ENCODE measurements around the gene PTPN13.

Gene PTPN13

DNA sequence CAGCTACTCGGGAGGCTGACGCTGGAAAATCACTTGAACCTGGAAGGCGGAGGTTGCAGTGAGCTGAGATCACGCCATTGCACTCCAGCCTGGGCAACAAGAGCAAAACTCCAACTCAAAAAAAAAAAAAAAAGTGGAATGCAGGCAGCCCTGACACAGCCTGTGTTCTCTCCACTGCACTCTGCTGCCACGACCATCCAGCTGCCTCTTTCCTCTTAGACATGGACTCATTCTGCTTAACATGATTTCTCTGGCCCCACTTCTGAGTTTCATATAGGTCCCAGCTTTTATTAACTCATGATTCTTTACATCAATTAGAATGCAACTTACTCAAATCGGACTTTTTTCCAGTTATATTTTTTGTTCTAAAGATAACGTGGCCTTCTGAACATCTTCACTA lies 225.4 kb downstream of the PTPN13 start:
- no peak for DNase-seq

DNA sequence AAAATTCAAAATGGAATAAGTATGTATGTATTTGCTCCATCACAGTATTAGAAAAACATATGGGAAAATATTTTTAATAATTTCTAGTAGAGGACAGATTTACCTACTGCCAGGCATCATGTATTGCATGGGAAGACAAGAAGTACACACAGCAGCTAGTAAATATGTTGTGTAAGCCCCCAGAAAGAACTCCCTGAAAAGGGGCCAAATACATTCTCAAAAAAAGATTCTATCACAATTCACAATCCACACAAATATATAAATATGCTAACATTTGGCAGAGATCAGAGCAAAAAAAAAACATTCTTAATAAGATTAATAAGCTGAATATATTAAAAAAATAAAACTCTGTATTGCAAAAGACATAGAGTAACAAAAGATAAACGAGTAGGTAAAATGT lies 227.0 kb downstream of the PTPN13 start:
- no peak for DNase-seq

DNA sequence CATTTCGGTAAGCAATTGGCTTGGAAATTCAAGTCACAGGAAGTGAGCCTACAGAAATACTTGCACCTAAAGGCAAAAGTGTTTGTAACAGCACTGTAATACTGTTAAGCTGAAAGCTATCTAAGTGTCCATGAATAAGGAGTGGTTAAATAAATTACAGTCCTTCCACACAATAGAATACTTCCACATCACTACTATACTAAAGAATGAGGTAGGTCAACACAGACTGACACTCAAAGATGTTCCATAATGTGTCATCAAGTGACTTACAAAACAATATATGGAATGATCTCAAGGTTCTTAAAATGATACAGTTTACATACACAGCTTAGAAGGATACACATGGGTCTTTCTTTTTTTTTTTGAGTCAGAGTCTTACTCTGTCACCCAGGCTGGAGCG lies 228.0 kb downstream of the PTPN13 start:
- no peak for DNase-seq

DNA sequence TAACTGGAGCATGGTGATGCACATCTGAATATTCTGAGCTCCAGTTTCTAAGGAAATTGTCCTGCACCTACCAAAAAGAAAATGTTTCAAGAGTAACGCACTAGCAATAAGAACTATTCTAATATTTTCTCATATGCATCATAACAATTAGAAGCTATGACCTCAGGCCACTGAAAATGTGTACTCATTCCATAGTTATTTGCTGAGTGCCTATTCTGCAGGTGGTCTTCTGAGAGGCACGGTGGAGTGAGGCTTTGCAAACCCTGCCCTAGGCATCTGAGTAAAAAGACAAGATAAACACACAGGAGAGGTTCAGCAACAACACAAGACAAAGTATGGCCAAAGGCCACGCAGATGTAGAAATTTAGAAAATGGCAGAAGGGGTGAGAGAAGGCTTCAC lies 231.4 kb downstream of the PTPN13 start:
- DNase-seq: no peak

DNA sequence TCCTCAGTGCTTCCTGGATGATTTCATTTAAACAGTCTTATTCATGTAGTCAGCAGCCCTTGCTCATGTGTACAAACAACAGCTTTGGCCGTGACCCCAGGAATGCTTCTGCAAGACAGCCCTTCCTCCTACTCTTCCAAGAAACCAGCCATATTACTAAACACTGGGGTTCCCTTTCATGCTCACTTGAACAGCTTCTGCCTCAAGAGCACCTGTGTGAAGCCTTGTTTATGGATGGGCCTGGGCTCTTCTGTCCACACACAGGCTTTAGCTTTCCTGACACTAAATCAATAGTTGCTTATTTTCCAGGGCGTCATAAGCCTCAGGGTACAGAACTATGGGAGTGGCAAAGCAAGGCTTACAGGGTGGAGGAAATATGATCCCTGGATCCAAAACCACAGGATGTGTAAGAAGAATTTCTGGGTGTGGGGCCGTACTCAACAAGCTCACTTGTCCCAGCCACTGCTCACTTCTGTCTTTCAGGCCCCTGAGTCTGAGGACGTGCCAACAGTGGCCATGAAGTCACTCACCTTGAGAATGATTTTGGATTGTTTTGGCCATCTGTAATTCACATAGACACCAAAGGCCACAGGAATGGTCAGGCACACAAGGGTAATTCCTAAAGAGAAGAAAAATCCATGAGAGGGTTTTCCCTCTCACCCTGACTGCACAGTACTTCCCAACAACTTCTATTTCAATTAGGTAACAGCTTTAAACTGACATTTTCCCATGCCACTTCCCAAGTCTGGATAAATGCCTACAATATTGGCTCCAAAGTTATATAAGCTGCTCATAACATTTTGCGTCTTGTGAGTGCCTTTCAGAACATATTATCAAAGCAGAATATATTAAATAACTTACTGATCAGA lies 237.4 kb downstream of the PTPN13 start:
- DNase-seq: peak; percentile 58

DNA sequence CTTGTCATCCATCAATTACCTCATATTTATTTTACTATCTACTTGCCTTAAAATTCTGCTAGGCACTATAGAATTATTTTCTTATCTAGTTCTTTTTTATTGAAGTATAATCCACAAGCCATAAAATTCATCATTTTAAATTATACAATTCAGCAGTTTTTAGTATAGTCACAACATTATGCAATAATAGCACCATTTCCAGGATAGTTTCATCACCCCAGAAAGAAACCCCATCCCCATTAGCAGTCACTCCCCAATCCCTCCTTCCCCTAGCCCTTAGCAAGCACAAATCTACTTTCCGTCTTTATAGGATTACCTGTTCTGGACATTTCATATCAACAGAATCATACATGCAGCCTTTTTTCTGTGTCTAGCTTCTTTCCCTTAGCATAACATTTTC lies 239.5 kb downstream of the PTPN13 start:
- no peak for DNase-seq

DNA sequence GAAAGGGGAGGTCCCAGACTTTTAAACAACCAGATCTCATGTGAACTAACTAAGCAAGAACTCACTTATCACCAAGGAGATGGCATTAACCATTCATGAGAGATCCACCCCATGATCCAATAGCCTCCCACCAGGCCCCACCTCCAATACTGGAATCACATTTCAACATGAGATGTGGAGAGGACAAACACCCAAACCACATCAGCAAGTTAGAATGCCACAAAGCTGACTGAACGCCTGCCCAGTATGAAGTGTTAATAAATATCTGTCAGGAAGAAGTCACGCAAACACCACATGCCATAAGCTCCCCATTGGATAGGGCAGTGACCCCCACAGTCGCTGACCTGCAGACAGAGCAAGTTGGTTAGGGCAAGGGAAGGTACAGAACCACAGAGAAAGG lies 240.8 kb downstream of the PTPN13 start:
- no peak for DNase-seq

DNA sequence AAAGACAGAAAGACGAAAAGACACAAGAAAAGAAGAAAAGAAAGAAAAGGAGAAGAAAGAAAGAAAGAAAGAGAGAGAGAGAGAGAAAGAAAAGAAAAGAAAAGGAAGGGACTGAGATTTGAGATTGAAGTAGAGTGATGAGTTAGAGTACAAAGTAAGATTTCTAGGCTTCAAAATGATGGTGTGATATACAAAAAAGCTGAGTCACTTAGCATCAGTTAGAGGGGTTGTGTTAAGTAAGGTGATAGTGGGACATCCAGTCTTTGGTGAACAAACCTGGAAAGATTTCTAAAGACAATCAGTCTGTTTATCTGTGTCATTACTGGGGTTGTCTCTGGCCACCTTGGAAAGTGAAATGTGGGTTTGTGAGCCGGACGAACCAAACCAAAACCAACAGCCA lies 241.6 kb downstream of the PTPN13 start:
- no peak for DNase-seq

DNA sequence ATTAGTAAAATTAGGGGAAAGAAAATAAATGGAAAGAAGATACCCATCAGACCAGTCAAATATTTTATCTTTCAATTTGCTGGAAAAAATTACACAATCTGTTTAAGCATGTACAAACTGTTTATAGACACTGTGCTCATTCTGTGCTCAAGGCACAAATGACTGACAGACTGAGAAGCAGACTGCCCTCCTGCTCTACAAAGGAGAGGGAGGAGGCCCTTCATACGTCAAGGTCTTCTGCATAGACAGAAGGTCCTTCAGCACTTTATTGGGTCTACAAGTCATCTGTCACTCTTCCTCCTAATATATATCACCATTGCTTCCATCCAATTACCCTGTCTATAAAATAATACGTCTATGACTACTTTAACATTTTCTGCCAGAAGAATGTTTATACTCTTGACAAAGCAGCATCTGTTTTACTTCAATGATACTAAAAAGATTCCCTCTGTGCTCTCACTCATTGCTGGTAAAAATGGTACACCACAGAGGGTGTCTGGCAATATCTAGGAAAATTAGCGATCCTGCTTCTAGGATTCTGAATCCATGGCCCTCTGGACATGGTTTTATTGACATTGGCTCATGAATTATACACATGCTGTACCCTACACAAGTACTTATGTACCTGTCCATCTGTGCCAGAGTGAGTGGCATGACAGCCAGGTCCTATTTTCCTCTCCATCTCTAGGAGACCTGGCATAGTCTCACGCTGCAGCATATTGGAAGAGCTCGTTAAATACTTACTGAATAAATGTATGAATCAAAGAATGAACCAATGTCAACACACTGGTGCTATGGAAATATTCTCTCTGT lies 243.8 kb downstream of the PTPN13 start:
- no peak for DNase-seq

DNA sequence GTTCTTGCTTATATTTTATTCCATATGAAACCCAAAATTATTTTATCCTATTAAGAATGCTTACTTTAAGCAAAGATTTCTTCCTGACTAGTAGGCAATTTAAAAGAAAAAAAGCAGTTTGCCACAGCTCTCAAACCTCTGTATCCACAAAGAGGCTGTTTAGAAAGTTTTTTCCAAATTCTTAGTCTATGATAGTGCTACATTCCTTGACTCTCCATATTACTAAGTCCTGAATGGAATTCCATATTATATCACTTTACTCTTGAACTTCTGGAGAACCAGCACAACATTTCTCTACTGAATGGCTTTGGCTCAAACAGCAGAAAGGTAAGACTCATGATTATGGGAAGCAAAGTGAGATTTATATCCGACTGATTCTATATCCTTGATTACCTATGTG lies 246.7 kb downstream of the PTPN13 start:
- no peak for DNase-seq

DNA sequence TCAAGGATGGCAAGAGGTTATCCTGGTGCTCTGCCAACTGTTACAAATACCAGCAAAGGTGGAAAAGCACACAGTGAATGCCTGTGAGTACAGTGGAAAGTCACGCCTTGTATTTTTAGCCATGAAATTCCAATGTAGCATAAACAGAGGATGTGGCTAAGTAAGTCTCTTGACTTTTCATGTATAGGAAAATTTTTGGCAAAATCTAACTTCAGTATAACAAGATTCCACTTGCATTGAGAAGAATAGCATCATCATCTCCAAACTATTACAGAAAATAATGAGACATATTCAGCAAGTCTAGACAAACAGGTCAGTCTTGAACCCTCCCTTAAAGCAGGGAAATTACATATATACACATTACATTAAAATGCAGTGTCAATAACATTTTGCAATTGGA lies 247.2 kb downstream of the PTPN13 start:
- DNase-seq: no peak

DNA sequence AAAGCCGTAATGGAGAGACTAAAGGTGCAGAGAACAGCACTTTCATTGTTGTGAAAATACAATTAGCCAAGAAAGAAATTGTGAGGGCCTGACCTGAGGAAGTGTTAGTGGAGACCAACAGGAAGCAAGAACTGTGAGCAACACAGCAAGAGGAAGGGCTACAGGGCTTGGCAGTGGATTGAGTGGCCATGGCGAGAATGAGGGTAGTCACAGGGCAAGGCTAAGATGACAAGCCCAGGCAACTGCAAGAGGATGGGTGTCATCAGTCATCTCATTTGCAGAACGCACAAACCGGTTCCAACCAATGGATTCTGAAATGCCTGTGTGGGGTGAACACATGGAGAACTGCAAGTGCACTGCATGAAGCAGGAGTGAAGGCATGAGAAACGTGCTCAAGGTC lies 251.5 kb downstream of the PTPN13 start:
- no peak for DNase-seq

DNA sequence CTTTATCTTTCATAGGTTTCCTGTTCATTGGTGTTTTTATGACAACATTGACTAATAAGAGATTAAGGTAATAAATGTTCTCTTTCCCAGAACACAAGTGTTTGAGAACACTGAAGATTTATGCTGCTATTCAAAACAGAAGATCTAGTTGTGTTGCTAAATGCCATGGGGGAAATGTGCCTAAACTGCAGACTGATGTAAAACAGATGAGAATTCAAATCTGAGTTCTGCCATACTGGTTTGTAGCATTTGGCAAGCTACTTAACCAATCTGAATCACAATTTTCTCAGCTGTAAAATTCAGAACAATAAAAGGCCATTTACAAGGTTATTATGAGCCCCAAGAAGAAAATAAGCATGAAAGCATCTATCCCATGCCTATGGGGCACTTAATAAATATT lies 252.8 kb downstream of the PTPN13 start:
- no peak for DNase-seq

DNA sequence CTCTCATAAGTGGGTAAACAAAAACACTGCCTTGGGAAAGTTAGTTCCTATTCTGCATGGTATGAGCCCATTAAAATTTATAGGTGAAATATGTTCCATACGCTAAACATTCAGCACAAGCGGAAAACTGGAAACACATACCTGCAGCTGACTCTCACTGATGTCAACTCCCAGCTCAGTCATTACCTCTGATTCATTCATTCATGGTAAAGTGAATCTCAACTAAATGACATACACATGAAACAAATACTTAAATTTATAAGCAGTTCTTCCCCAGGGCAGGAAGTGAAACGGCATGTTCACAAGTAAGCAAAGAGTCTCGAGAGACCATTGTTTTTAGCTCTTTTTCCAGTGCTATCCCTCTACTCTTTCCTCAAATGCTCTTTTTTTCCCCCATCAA lies 253.5 kb downstream of the PTPN13 start:
- no peak for DNase-seq

DNA sequence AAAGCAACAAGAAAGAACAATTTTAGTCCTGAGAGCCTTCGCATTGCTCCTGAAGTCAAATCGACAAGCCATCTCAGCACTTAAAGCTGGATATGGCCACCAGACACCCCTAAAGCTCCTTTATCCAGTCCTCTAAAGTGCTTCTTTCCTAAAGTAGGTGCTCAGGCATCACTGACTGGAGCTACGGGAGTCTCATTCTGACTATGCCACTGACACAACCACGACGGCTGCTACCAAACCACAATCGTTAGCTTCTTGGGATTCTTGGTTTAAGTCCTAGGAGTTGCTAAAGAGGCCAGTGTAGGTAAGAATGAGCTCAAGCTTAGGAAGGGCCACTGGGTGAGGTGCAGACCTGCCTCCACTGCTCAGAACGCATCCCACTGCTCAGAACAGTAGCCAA lies 254.0 kb downstream of the PTPN13 start:
- no peak for DNase-seq

DNA sequence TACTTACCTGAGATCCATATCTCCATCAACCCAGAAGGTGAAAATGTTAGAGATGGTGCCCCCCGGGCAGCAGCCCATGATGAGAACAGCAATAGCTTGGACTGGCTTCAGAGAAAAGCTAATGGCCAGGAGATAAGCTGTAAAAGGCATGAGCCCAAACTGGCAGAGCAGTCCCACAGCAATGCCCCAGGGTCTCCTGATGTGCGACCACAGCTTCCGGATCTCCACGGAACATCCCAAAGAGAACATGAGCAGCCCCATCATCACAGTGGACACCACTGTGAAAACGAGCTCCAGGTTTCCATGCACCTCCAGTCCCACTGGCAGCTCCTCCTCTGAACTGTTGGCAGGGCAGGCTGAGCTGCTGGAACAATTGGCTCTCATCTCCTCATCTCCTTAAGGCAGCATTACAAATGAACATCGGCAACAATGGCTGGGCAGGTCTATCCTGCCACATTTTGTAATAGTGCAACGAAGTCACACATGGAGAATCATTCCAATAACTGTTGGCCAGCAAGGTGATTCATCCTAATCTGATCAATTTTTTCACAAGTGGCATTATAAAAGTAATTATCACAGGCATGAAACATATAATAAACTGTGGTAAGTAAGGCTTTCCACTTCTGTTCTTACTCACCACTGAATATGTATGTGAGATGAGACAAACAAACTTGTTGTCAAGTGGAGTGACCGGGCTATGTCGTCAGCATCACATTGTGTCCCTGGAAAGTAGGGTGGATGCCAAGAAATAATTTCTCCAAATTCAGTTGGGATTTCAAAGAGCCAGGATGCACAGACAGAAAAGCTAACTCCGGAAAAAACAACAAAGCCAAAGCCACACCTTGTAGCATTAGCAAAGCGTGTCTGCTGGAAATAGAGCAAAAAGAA lies 254.9 kb downstream of the PTPN13 start, which contains the start of gene SLC10A6:
Gene SLC10A6, minus strand, starts transcription at position 653 of the 888 bp plus-strand sequence. Its CDS starts 269 bp downstream, at position 384.
- DNase-seq: no peak

DNA sequence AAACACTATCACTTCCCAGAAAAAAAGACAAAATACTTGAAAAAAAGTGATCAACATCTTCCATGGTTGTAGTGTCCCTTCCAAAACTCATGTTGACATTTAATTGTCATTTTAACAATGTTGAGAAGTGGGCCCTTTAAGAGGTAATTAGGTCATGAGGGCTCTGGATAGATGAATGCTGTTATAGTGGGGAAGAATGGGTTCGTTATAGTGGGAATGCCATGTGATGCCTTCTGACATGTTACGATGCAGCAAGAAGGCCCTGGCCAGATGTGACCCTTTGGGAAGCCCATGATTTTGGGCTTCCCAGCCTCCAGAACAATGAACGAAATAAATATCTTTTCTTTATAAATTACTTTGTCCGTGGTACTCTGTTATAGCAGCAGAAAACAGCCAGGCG lies 259.1 kb downstream of the PTPN13 start:
- DNase-seq: no peak

DNA sequence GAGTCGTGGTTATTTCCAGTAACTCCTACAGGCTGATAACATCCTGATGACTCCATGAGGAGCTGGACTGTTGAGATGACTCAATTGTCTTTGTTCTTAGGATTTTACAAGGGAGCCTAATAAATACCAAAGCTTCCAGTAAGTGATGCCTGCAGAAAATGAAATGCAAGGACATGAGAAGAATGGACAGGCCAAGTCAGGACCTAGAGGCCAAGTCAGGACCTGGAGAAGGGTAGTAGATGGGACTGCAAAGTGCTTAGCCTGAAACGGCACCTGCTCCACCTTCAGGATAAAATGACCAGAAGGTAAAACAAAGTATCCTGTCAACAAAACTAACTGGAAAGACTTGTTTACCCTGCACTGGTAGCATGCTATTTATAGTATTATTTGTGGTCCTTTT lies 261.5 kb downstream of the PTPN13 start:
- no peak for DNase-seq

DNA sequence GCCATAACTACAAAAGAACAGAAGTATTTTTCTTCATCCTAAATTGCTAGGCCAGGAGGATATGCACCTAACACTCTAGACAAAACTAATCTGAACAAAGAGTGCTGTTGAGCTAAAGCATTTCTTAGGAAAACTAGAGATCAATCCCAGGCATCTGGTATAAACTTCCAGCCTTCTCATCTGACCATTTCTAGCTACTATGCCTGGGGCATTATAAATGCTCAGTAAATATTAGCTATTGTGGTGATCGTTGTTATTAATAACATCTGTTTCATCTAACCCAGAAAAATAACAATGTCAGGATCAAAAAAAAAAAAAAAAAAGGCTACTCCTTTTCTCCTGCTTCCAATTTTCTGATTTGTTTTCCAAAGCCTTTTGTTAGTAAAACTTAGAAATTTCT lies 262.8 kb downstream of the PTPN13 start:
- no peak for DNase-seq

DNA sequence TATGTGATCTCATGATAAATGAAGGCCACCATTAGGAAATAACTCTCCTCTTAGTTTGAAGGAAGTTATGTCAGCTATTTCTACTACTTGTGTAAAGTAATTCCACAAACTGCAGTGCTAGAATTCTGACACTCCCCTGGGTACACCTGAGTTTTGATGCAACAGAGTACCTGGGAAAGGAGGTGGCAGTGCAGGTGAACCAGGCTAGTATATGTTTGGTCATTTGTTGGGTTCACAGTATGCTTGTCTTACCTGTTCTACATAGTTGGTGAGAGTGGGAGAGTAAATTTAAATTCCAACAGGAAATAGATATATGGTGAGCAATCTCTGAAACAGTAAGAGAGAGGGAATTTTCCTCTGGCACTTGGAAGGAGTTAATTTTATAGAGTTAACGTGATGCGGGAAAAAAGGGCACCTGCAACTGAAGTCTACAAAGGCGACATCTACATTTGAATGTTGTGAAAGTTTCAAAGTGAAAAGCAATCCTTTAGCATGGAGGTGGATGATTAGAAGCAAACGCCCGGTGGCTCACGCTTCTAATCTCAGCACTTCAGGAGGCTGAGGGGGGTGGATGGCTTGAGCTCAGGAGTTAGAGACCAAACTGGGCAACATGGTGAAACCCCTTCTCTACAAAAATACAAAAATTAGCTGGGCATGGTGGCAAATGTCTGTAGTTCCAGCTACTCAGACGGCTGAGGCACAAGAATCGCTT lies 263.4 kb downstream of the PTPN13 start:
- DNase-seq: no peak
